Left colon (tissue), 2 donors: ENCODE measurements around the gene TEX35. TPM values are rescaled to one million over a fixed set of nuclear protein-coding genes. Genes with fewer than 3 reads are reported as not detected.
"Not testable (repeated sequence)": the region's sequence is repeated elsewhere in the genome, so short reads cannot be mapped to it uniquely, and the experiment has no call there.

ENCODE experiments used
- ATAC-seq: fragments of 200-7000 bp; cut with Tn5 transposase; one replicate; pipeline ENCODE4 v1.9.1; 2020; ENCODE audit warnings: mild to moderate bottlenecking, moderate library complexity
- DNase-seq, 2 donors: peaks; one replicate each; pipeline ENCODE4 v3.0.0-alpha.2; 2020
- intact Hi-C, 2 donors: fragments of 100-400 bp; cut with DNase I in 1 of 2; cut with micrococcal nuclease in 1 of 2; formaldehyde crosslinking; loops; one replicate each; pipeline versions ENCODE4 v1.11.2 to v1.14.0; 2022; cut with DNase I, micrococcal nuclease
- total RNA-seq, 2 donors: library from RNA; stranded (reverse); fragmentation: NEBNext Ultra II Directional; extraction: Animal tissue kit (Norgen Biotek cat#: 25700); gene quantifications; one replicate each; pipeline ENCODE4 v1.2.1, GENCODE V29; 2021
- donor health status: DM: no; HTN: no; CAD: no.
- donor health status: DM: yes; HTN: yes; CAD: no.

TEX35 gene
- total RNA-seq, 2 donors from 2014 or later, result not detected

GRCh38 chr1:178536329-178536728 lies 23.4 kb downstream of the TEX35 start:
- no peak for ATAC-seq
- no peak for DNase-seq
- intact Hi-C loops, result loop anchor here in 1 of 2 donors (10.0 kb wide), 1 partner anchor 468 kb away; no protein-coding TSS in a partner anchor

- intact Hi-C loops, result loop anchor here in 1 of 2 donors (10.0 kb wide), 1 partner anchor 468 kb away; no protein-coding TSS in a partner anchor
- ATAC-seq, result peak; percentile 87
- peak; percentile 70 to 87 for DNase-seq
Observed at GRCh38 chr1:178536844-178537371, 24.0 kb downstream of the TEX35 start.

- intact Hi-C loops, result loop anchor here in 1 of 2 donors (10.0 kb wide), 1 partner anchor 467 kb away; no protein-coding TSS in a partner anchor
- DNase-seq (peak; percentile 53 to 72), ATAC-seq (peak; percentile 50)
Observed at GRCh38 chr1:178537382-178538090, 24.6 kb downstream of the TEX35 start.

GRCh38 chr1:178538192-178538916 lies 25.4 kb downstream of the TEX35 start:
- ATAC-seq, result no peak
- intact Hi-C loops, result loop anchor here in 1 of 2 donors (10.0 kb wide), 1 partner anchor 466 kb away; no protein-coding TSS in a partner anchor
- DNase-seq, result no peak

GRCh38 chr1:178539291-178539690 lies 26.4 kb downstream of the TEX35 start:
- no peak for DNase-seq
- no peak for ATAC-seq
- intact Hi-C loops, result loop anchor here in 1 of 2 donors (10.0 kb wide), 1 partner anchor 466 kb away; no protein-coding TSS in a partner anchor

GRCh38 chr1:178540204-178540603 lies 27.3 kb downstream of the TEX35 start:
- DNase-seq (no peak), ATAC-seq (no peak)
- intact Hi-C loops, result loop anchor here (5.0 to 10.0 kb wide), 2 partner anchors 185 to 212 kb away; partner anchors contain the start of gene RALGPS2 (in 1 of the 2)

- DNase-seq (no peak), ATAC-seq (no peak)
- intact Hi-C loops, result loop anchor here (5.0 to 10.0 kb wide), 2 partner anchors 184 to 212 kb away; partner anchors contain the start of gene RALGPS2 (in 1 of the 2)
Observed at GRCh38 chr1:178540646-178541045, 27.7 kb downstream of the TEX35 start.

GRCh38 chr1:178541379-178541778 lies 28.5 kb downstream of the TEX35 start:
- intact Hi-C loops, result loop anchor here (5.0 to 10.0 kb wide), 2 partner anchors 183 to 211 kb away; partner anchors contain the start of gene RALGPS2 (in 1 of the 2)
- no peak for ATAC-seq

GRCh38 chr1:178541829-178542553 lies 29.1 kb downstream of the TEX35 start:
- ATAC-seq (peak; percentile 77), DNase-seq (peak; percentile 80 to 85)
- intact Hi-C loops, result loop anchor here (5.0 to 10.0 kb wide), 2 partner anchors 183 to 210 kb away; partner anchors contain the start of gene RALGPS2 (in 1 of the 2)

More at GRCh38 chr1:178541379-178541778, 28.5 kb downstream of the TEX35 start:
- DNase-seq, result no peak

GRCh38 chr1:178542554-178543289 lies 29.8 kb downstream of the TEX35 start:
- intact Hi-C loops, result loop anchor here (5.0 to 10.0 kb wide), 2 partner anchors 182 to 210 kb away; partner anchors contain the start of gene RALGPS2 (in 1 of the 2)
- DNase-seq (peak; percentile 73 to 90), ATAC-seq (peak; percentile 75)

GRCh38 chr1:178543290-178543607 lies 30.3 kb downstream of the TEX35 start:
- intact Hi-C loops, result loop anchor here (5.0 to 10.0 kb wide), 2 partner anchors 182 to 209 kb away; partner anchors contain the start of gene RALGPS2 (in 1 of the 2)

GRCh38 chr1:178544531-178544930 lies 31.6 kb downstream of the TEX35 start:
- no peak for ATAC-seq
- intact Hi-C loops, result loop anchor here (5.0 to 10.0 kb wide), 2 partner anchors 180 to 208 kb away; partner anchors contain the start of gene RALGPS2 (in 1 of the 2)
- DNase-seq, result no peak

More at GRCh38 chr1:178543290-178543607, 30.3 kb downstream of the TEX35 start:
- ATAC-seq, result peak; percentile 29
- peak in 1 of 2 donors; percentile 38 for DNase-seq

GRCh38 chr1:178548108-178548507 lies 35.2 kb downstream of the TEX35 start:
- intact Hi-C loops, result loop anchor here in 1 of 2 donors (10.0 kb wide), 1 partner anchor 177 kb away; the partner anchor contains the start of gene RALGPS2
- peak; percentile 33 for ATAC-seq

GRCh38 chr1:178551307-178551706 lies 38.4 kb downstream of the TEX35 start:
- intact Hi-C loops, result no loop called here
- DNase-seq (no peak), ATAC-seq (no peak)

More at GRCh38 chr1:178548108-178548507, 35.2 kb downstream of the TEX35 start:
- DNase-seq, result no peak

GRCh38 chr1:178551940-178552339 lies 39.0 kb downstream of the TEX35 start:
- intact Hi-C loops, result no loop called here
- ATAC-seq (no peak), DNase-seq (no peak)

GRCh38 chr1:178552856-178553255 lies 39.9 kb downstream of the TEX35 start:
- no peak for DNase-seq
- ATAC-seq, result no peak
- intact Hi-C loops, result no loop called here

GRCh38 chr1:178554351-178554750 lies 41.4 kb downstream of the TEX35 start:
- DNase-seq, ATAC-seq, intact Hi-C loops: not testable (repeated sequence)
